ENCODE measurements around the gene CDK2AP2.
"Not testable (repeated sequence)": the region's sequence is repeated elsewhere in the genome, so short reads cannot be mapped to it uniquely, and the experiment has no call there.

CDK2AP2 gene

DNA sequence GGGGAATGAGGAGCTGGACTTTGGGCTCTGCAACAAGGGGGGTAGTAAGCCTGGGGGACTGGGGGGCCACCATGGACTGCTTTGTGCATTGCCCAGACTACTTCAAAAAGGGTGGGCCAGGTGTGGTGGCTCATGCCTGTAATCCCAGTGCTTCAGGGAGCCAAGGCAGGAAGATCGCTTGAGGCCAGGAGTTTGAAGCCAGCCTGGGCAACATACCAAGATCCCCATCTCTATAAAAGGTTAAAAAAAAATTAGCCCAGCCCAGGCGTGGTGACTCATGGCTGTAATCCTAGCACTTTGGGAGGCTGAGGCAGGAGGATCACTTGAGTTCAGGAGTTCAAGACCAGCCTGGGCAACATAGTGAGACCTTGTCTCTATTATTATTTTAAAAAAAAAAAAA is 42.4 kb downstream of the CDK2AP2 start:
- DNase-seq = not testable (repeated sequence)

GRCh38 chr11:67465189-67465510 is 42.8 kb downstream of the CDK2AP2 start:
- DNase-seq = no peak

DNA sequence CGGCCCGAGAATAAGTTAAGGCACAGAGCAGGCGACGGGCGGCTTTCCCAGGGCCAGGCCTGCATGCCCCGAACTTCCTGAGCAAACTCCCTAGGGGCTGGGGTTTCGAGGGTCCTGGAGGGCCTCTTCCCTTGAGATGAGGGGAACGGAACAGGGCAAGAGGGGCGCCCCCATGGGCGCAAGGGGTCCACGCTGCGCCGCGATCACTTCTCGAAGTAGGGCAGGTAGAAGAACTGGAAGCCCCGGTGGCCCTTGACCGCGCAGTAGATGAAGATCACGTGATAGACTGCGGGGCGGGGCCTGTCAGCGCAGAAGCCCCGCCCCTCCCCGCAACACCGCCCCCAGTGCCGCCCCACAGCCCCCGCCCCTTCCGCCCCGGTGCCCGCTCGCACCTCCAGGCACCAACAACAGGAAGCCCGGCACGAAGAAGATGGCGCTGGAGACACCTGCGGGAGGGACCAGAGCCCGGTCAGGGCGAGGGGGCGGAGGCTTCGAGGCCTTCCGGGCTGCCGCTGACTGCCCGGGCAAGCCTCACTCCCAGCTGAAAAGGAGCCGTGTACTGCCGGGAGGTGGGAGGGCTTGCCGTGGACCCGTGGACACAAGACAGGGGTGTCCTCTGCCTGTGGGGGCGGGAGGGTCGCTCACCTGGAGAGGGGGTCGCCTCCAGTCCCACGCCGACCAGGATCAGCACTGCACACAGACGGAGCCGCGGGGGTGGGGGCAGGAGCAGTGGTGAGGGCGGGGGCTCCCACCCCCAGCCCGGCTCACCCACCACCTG is 43.4 kb downstream of the CDK2AP2 start:
- peak; percentile 92 to 93 for DNase-seq

- DNase-seq = no peak
Observed at GRCh38 chr11:67463680-67464410, 44.1 kb downstream of the CDK2AP2 start.

DNA sequence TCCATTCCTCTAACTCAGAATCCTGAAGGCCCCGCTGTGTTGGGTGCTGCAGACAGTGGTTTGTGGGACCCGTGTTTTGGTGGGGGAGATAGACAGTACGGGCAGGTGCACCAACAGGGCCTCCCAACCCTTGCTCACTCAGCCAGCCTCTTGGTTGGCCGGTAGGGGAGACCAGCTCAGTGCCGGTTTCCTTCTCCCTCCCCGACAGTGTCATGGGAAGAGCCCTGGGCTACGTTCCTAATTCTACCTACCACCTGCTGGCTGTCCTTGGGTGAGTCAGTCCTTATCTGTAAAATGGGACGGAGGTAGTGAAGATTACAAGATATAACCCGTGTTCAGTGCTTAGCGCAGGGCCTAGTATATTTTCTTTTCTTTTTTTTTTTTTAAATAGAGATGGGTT is 44.8 kb downstream of the CDK2AP2 start:
- DNase-seq = no peak

- DNase-seq = no peak
Observed at GRCh38 chr11:67458266-67458665, 49.7 kb downstream of the CDK2AP2 start.

DNA sequence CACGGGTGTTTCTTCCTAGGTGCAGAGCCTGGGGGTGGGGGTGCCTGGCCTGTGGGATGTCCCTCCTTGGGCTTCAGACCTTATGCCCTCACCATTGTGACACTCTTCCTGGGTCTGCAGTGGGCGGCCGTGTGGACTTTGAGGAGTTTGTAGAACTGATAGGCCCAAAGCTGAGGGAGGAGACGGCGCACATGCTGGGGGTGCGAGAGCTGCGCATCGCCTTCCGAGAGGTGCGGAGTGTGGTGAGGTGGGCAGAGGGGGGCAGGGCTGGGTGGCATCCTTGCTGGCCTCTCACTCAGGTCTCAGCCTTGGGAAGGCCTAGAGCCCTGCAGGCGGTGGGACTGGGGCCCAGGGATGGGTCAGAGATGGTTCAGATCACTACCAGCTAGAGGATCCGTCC is 50.5 kb downstream of the CDK2AP2 start:
- no peak for DNase-seq

Measured in stimulated activated CD4-positive, alpha-beta T cell treated with anti-CD3 and anti-CD28 coated beads, Interleukin-2, amount 100 ng/mL, for 24 hours (primary cell).